GM21825 (cell line): ENCODE measurements around the gene SRP9.
"Not testable (repeated sequence)": the region's sequence is repeated elsewhere in the genome, so short reads cannot be mapped to it uniquely, and the experiment has no call there.

Source experiments
- ATAC-seq: cut with Tn5 transposase; IDR thresholded peaks from one replicate; pipeline ENCODE4 v1.9.1; 2021; ENCODE audit warnings: mild to moderate bottlenecking, moderate library complexity; ENCODE audit not compliant: unreplicated experiment

SRP9 gene

DNA sequence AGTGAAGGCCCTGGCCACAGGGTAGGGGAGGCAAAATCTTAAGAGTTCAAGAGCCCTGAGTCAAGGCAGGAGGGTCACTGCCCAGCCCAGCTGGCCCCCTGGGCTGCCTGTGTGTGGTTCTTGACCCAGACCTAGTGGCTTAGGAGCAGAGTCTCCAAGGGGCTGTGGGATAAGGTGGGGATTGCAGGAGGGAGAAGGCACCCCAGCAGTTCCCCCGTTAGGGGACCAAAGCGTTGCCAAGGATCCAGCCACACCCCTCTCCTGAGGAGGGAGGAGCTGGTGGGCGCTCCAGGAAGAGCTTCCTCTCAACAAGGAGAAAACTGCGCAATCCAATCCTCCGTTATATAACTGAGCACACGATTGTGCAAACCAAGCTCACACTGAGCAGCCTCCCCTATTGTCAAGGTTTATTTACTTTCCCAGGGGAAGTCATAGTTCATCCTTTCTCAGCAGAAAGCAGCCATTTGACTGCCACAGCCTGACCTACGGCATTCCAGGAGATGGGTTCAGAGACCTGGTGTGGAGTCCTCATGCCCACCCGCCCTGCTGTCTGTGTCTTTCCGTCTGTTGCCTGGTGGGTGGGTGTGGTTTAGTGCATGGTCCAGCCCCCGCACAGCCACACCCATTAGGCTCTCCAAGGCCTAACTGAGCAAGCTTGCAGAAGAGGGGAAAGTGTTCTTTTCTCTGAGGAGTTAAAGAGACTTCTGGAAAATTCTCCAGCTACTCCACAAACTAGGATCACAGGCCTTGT is 35.8 kb downstream of the SRP9 start:
- ATAC-seq: no peak

DNA sequence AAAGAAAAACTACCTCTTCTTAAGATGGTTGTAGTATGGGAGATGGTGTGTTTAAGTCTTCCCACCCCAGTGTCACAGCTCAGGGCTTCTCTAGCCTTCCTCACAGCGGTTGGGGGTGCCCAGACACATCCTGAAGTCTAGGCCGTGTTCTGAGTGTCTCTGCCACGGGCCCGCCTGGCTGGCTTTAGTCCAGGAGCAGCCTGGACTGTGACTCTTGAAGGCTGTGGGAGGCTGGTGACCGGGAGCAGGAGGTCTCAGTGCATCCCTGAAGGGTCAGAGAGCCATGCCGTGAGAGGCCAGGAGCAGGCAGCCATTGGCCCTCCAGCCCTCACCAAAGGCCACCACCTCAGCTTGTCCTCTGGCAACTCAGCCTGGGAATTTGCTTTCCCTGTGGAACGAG is 36.8 kb downstream of the SRP9 start:
- ATAC-seq: no peak

- not testable (repeated sequence) for ATAC-seq
Observed at GRCh38 chr1:225815090-225815489, 37.5 kb downstream of the SRP9 start.

- no peak for ATAC-seq
Observed at GRCh38 chr1:225815526-225816178, 38.0 kb downstream of the SRP9 start.

GRCh38 chr1:225816643-225817538 is 39.3 kb downstream of the SRP9 start:
- ATAC-seq: no peak

GRCh38 chr1:225817611-225818061 is 40.0 kb downstream of the SRP9 start:
- no peak for ATAC-seq

DNA sequence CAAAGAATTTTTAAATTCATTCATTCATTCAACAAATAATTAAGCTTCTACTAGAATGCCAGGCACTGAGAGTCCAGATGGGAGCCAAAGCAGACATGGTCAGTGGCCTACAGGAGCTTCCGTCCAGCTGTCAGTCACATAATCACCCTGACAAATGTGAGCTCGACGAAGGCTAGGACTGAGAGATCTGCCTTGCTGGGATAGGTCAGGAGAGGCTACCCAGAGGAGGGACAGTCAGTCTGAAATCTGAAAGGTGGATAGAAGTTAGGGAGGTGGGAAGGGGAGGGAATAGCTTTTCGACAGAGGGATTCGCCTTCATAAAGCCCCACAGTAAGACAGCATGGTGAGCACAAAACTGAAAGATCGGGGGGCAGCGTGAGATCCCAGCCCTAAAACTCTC is 40.6 kb downstream of the SRP9 start:
- no peak for ATAC-seq

- ATAC-seq: no peak
Observed at GRCh38 chr1:225819346-225820192, 41.9 kb downstream of the SRP9 start.

DNA sequence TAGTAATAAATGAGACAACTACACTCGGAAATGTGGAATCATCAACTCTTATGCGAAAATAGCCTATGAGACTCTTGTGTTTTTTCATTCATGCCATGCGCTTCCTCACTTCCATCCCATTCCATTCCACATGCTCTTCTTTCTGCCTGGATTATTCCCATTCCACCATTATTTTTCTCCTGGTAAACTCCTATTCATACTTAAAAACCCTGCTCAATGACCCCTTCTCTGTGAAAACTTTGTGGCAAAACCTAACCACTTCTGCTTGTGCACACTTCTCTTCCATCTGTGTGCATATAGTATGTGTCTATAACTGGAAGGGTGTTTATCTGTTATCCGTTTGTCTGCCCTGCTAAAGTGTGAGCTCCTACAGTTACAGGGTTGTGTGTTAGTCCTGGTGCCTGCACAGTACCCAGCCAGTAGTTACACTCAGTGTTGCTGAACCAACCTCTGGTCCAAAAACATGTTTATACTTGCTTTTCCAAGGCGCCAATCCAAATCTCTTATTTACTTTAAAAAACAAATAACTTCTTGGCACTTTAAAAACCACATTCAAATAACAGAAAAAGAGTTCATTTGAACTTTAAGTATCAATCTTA is 43.0 kb downstream of the SRP9 start:
- no peak for ATAC-seq

GRCh38 chr1:225822655-225823403 is 45.2 kb downstream of the SRP9 start:
- ATAC-seq: no peak

- no peak for ATAC-seq
Observed at GRCh38 chr1:225823811-225824261, 46.2 kb downstream of the SRP9 start.

GRCh38 chr1:225824533-225824941 is 46.9 kb downstream of the SRP9 start:
- ATAC-seq: no peak

DNA sequence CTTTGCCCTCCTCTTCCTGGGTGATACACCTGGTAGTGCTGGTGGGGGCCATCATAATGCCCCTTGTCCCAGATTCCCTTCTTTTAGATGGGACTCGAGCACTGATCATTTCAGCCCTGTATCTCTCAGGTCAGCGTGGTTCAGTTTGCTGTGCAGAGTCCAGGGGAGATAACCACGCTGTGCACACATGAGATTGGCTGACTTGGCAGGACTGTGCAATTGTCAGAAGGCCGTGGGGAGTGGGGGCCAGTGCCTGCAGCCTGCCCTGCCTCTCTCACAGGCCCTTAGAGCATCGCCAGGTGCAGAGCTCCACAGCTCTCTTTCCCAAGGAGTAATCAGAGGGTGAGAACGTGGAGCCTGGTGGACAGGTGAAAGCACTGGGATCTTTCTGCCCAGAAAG is 47.5 kb downstream of the SRP9 start:
- no peak for ATAC-seq

GRCh38 chr1:225825607-225826007 is 48.0 kb downstream of the SRP9 start:
- ATAC-seq: no peak

GRCh38 chr1:225827076-225827475 is 49.5 kb downstream of the SRP9 start:
- ATAC-seq: no peak

GRCh38 chr1:225828706-225829345 is 51.2 kb downstream of the SRP9 start:
- no peak for ATAC-seq

DNA sequence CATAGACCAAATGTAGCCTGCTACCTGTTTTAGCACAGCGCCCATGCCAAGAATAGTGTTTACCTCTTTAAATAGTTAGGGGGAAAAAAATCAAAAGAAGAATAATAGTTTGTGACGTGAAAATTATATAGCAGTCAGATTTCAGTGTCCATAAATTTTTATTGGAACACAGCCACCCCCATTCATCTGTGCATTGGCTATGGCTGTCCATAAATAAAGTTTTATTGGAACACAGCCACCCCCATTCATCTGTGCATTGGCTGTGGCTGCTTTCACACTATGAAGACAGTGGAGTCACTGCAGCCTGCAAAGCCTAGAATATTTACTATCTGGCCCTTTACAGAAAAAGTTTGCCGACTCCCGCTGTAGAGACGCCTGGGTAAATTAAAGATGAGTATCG is 53.2 kb downstream of the SRP9 start:
- no peak for ATAC-seq

DNA sequence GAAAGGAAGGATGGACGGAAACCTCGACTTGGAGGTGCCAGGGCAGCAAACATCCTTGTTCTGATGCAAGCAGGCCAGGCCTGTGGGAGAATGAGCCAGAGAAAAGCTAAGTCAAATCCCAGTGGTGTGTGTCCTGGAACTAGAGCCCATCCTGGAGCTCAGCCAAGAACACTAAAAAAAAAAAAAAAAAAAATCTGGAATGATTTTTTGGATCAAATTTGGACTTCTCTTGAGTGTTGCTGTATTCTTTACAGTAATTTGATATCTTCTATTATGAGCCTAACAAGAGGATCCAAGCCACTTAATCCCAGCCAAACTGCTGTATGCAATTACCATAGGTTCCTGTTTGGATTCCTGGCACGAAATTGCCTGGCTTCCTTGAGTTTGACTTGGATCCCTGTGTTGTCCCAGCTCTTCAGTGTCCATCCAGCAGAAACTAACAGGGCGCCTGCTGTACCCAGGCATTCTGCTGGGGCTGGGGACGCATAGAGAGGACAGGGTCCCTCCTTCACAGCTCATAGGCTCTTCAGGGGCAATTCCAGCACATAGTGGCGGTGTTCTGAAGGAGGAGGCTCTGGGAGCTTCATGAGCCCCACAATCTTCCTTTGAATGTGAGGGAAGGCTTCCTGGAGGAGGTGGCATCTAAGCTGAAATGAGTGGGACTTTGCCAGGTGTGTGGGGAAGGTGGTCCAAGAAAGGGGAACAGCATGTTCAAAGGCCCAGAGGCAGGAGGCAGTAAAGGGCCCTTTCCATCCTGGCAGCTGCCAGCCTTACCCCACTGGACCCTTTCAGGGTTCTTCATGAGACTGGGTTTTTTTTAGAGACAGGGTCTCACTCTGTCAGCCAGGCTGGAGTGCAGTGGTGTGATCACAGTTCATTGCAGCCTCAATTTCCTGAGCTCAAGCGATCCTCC is 57.0 kb downstream of the SRP9 start:
- no peak for ATAC-seq
